KMS-11 (cell line): ENCODE measurements around the gene ARL4D.

Experiments used
- H2AFZ ChIP-seq: fragments of 200-600 bp; sonication (generic); 2 replicates; pipeline ENCODE4 v1.6.1; 2016; ENCODE audit warnings: antibody characterized with exemption, mixed run types, low read depth
- H3K27ac ChIP-seq: fragments of 200-600 bp; sonication (generic); 2 replicates; pipeline ENCODE4 v1.6.1; 2016; ENCODE audit warnings: mild to moderate bottlenecking, mixed run types
- H3K27me3 ChIP-seq: fragments of 200-600 bp; sonication (generic); 2 replicates; pipeline ENCODE4 v1.6.1; 2017; ENCODE audit warnings: mild to moderate bottlenecking, low read depth, mixed run types, moderate library complexity; ENCODE audit not compliant: insufficient read depth
- H3K36me3 ChIP-seq: fragments of 200-600 bp; sonication (generic); 2 replicates; pipeline ENCODE4 v1.6.1; 2017; ENCODE audit warnings: mild to moderate bottlenecking, mixed run types; ENCODE audit not compliant: insufficient read depth
- H3K4me1 ChIP-seq: fragments of 200-600 bp; sonication (generic); 2 replicates; pipeline ENCODE4 v1.6.1; 2016; ENCODE audit warnings: mild to moderate bottlenecking, low read depth, mixed run types; ENCODE audit not compliant: poor library complexity, severe bottlenecking
- H3K4me2 ChIP-seq: fragments of 200-600 bp; sonication (generic); 2 replicates; pipeline ENCODE4 v1.7.0; 2016; ENCODE audit warnings: mild to moderate bottlenecking, mixed run types
- H3K4me3 ChIP-seq: fragments of 200-600 bp; sonication (generic); IDR thresholded peaks from 2 replicates; pipeline ENCODE4 v1.6.1; 2017; ENCODE audit warnings: low read depth, low read length, mixed read lengths; ENCODE audit not compliant: insufficient read depth
- H3K79me2 ChIP-seq: fragments of 200-600 bp; sonication (generic); 2 replicates; pipeline ENCODE4 v1.6.1; 2016; ENCODE audit warnings: low read depth, mixed run types; ENCODE audit not compliant: insufficient read depth
- H3K9ac ChIP-seq: fragments of 200-600 bp; sonication (generic); 2 replicates; pipeline ENCODE4 v1.6.1; 2016; ENCODE audit warnings: mild to moderate bottlenecking, mixed run types
- H4K20me1 ChIP-seq: fragments of 200-600 bp; sonication (generic); 2 replicates; pipeline ENCODE4 v1.6.1; 2016; ENCODE audit warnings: mild to moderate bottlenecking, mixed run types; ENCODE audit not compliant: insufficient read depth
- CTCF ChIP-seq: fragments of 200-600 bp; sonication (generic); conservative IDR thresholded peaks from 2 replicates; pipeline ENCODE4 v1.6.1; 2017; ENCODE audit warnings: low read depth, mild to moderate bottlenecking, antibody characterized with exemption, low read length, moderate library complexity, mixed read lengths

The ARL4D gene

GRCh38 chr17:43398724-43399595 lies at the start of gene ARL4D:
ARL4D (plus strand) TSS chr17:43398993; CDS start chr17:43399733, 740 bp downstream.
- peak within 1 kb of the TSS; percentile 94 for H2AFZ ChIP-seq
- H3K9ac ChIP-seq = peak within 1 kb of the TSS; percentile 57; the same call in 1 of the 2 replicates
- no peaks in the 10 kb centered on the region; the same call in 1 of the 2 replicates for H3K27me3 ChIP-seq
- H3K4me2 ChIP-seq = peak within 1 kb of the TSS; percentile 70
- no peak within 1 kb of the TSS for H3K4me3 ChIP-seq
- H3K4me1 ChIP-seq = peaks cover 8% of the 10 kb centered on the region
- no peaks in the 10 kb centered on the region for H4K20me1 ChIP-seq
- H3K36me3 ChIP-seq = no peaks in the 10 kb centered on the region
- TF ChIP-seq CTCF = no peak
- H3K79me2 ChIP-seq = no peaks in the 10 kb centered on the region
- no peak within 1 kb of the TSS for H3K27ac ChIP-seq

GRCh38 chr17:43349142-43349541 lies 49.7 kb upstream of the ARL4D start:
- Histone ChIP-seq H3K4me1 (no peaks in the 10 kb centered on the region), H3K27me3 (no peaks in the 10 kb centered on the region), H3K27ac (no peak overlapping the region), H3K36me3 (no peaks in the 10 kb centered on the region), H4K20me1 (no peaks in the 10 kb centered on the region), H3K4me2 (no peak overlapping the region), H3K9ac (no peak overlapping the region), H3K4me3 (no peak overlapping the region), H2AFZ (no peak overlapping the region), H3K79me2 (no peaks in the 10 kb centered on the region)
- 0 out of 2 replicates have a peak, but pooled peaks have one; percentile 17 for TF ChIP-seq CTCF

- Histone ChIP-seq H3K4me2 (no peak overlapping the region), H3K36me3 (no peaks in the 10 kb centered on the region), H3K9ac (no peak overlapping the region), H4K20me1 (no peaks in the 10 kb centered on the region), H2AFZ (no peak overlapping the region), H3K79me2 (no peaks in the 10 kb centered on the region), H3K27ac (no peak overlapping the region), H3K4me3 (no peak overlapping the region), H3K4me1 (no peaks in the 10 kb centered on the region), H3K27me3 (no peaks in the 10 kb centered on the region)
- no peak for TF ChIP-seq CTCF
Observed at GRCh38 chr17:43350888-43351361, 47.9 kb upstream of the ARL4D start.

GRCh38 chr17:43351691-43352090 lies 47.1 kb upstream of the ARL4D start:
- H3K36me3 ChIP-seq = no peaks in the 10 kb centered on the region
- H4K20me1 ChIP-seq = no peaks in the 10 kb centered on the region
- no peak overlapping the region for H3K4me3 ChIP-seq
- no peaks in the 10 kb centered on the region for H3K4me1 ChIP-seq
- no peak overlapping the region for H3K9ac ChIP-seq
- H3K79me2 ChIP-seq = no peaks in the 10 kb centered on the region
- H3K4me2 ChIP-seq = no peak overlapping the region
- no peak for TF ChIP-seq CTCF
- H2AFZ ChIP-seq = no peak overlapping the region
- H3K27me3 ChIP-seq = no peaks in the 10 kb centered on the region
- H3K27ac ChIP-seq = no peak overlapping the region
